GM19468 (cell line): ENCODE measurements around the gene BMP8B.
"Not testable (repeated sequence)": the region's sequence is repeated elsewhere in the genome, so short reads cannot be mapped to it uniquely, and the experiment has no call there.

Experiments used
- ATAC-seq: cut with Tn5 transposase; IDR thresholded peaks from one replicate; pipeline ENCODE4 v1.9.1; 2021; ENCODE audit warnings: mild to moderate bottlenecking, moderate library complexity, moderate number of reproducible peaks; ENCODE audit not compliant: unreplicated experiment; ENCODE audit errors: extremely low read depth

BMP8B gene

GRCh38 chr1:39779821-39780220 is 8.8 kb downstream of the BMP8B start:
- ATAC-seq: no peak

GRCh38 chr1:39779137-39779536 is 9.5 kb downstream of the BMP8B start:
- ATAC-seq: no peak

- not testable (repeated sequence) for ATAC-seq
Measured at GRCh38 chr1:39778463-39779099, 10.1 kb downstream of the BMP8B start.

GRCh38 chr1:39777896-39778295 is 10.8 kb downstream of the BMP8B start:
- ATAC-seq: not testable (repeated sequence)

- ATAC-seq: no peak
Measured at GRCh38 chr1:39777306-39777705, 11.4 kb downstream of the BMP8B start.

- ATAC-seq: no peak
Measured at GRCh38 chr1:39776886-39777285, 11.8 kb downstream of the BMP8B start.

- no peak for ATAC-seq
Measured at GRCh38 chr1:39776400-39776713, 12.3 kb downstream of the BMP8B start.

- ATAC-seq: not testable (repeated sequence)
Measured at GRCh38 chr1:39775676-39776399, 12.8 kb downstream of the BMP8B start.

- ATAC-seq: not testable (repeated sequence)
Measured at GRCh38 chr1:39775141-39775540, 13.5 kb downstream of the BMP8B start.

GRCh38 chr1:39773369-39773979 is 15.2 kb downstream of the BMP8B start:
- not testable (repeated sequence) for ATAC-seq

GRCh38 chr1:39771022-39771532 is 17.6 kb downstream of the BMP8B start, which contains the start of gene OXCT2:
TSS of gene OXCT2 (minus strand) at chr1:39771348. CDS start at chr1:39771255, 93 bp downstream.
- ATAC-seq: not testable (repeated sequence)

GRCh38 chr1:39770100-39771021 is 18.3 kb downstream of the BMP8B start:
- not testable (repeated sequence) for ATAC-seq

- ATAC-seq: not testable (repeated sequence)
Measured at GRCh38 chr1:39769502-39769901, 19.2 kb downstream of the BMP8B start.

GRCh38 chr1:39766466-39766865 is 22.2 kb downstream of the BMP8B start:
- not testable (repeated sequence) for ATAC-seq

- ATAC-seq: not testable (repeated sequence)
Measured at GRCh38 chr1:39764512-39764911, 24.2 kb downstream of the BMP8B start.

- not testable (repeated sequence) for ATAC-seq
Measured at GRCh38 chr1:39763619-39764374, 24.9 kb downstream of the BMP8B start.

- ATAC-seq: no peak
Measured at GRCh38 chr1:39762550-39763540, 25.8 kb downstream of the BMP8B start.
